B cell (primary cell): ENCODE measurements around the gene MTCL1. TPM values are rescaled to one million over a fixed set of nuclear protein-coding genes. Genes with fewer than 3 reads are reported as not detected.

Experiments
- ATAC-seq: fragments of 200-7000 bp; cut with Tn5 transposase; one replicate; pipeline ENCODE4 v1.10.0; 2021; ENCODE audit warnings: low read depth, mild to moderate bottlenecking, moderate number of reproducible peaks, moderate library complexity
- CTCF ChIA-PET: fragments of 350-600 bp; sonication (Branson Sonifier 250); formaldehyde crosslinking; loops from one replicate; lab custom pipeline; 2021; ENCODE audit warnings: antibody characterized with exemption, inconsistent platforms; lab: Charles Lee
- POLR2A ChIA-PET: fragments of 350-600 bp; sonication (Branson Sonifier 250); formaldehyde crosslinking; loops from one replicate; lab custom pipeline; 2021; ENCODE audit warnings: antibody characterized with exemption; lab: Charles Lee
- DNase-seq: peaks from one replicate; pipeline ENCODE4 v3.0.0; 2013
- H2AFZ ChIP-seq: 2 replicates; pipeline ENCODE4 v1.6.1; 2012; ENCODE audit warnings: mild to moderate bottlenecking, low read depth, low read length; ENCODE audit not compliant: insufficient read depth, poor library complexity, severe bottlenecking
- H3K27ac ChIP-seq, 2 donors: 1 replicate in 1 of 2; 2 replicates in 1 of 2; pipeline ENCODE4 v1.5.1; 2012 to 2013; ENCODE audit warnings: low read length in 2 of 2, mild to moderate bottlenecking in 2 of 2, moderate library complexity in 1 of 2
- H3K27me3 ChIP-seq, 4 experiments: fragments of 200-600 bp in 1 of 4; sonication (generic) in 1 of 4; replicated peaks in 1 of 4; 1 replicate in 2 of 4; 2 replicates in 2 of 4; pipeline versions ENCODE4 v1.6.1 to v1.7.0; 2013 to 2016; ENCODE audit warnings: low read length in 3 of 4, mild to moderate bottlenecking in 2 of 4, mixed read lengths in 1 of 4, moderate library complexity in 1 of 4; ENCODE audit not compliant: insufficient read depth in 4 of 4, control insufficient read depth in 3 of 4; ENCODE audit errors: control extremely low read depth in 1 of 4
- H3K36me3 ChIP-seq, 2 experiments: replicated peaks in 1 of 2; 1 replicate in 1 of 2; 2 replicates in 1 of 2; pipeline versions ENCODE4 v1.6.1 to v1.7.1; 2013; ENCODE audit warnings: low read length in 1 of 2; ENCODE audit not compliant: insufficient read depth in 2 of 2, control insufficient read depth in 1 of 2; ENCODE audit errors: control extremely low read depth in 1 of 2, extremely low read depth in 1 of 2
- H3K4me1 ChIP-seq, 2 donors: fragments of 200-600 bp in 1 of 2; sonication (generic) in 1 of 2; 1 replicate in 1 of 2; 2 replicates in 1 of 2; pipeline versions ENCODE4 v1.5.1 to v1.6.1; 2013 to 2017; ENCODE audit warnings: low read length in 2 of 2; ENCODE audit not compliant: control insufficient read depth in 2 of 2, insufficient read depth in 2 of 2
- H3K4me2 ChIP-seq: replicated peaks from 2 replicates; pipeline ENCODE3; 2012; ENCODE audit warnings: mild to moderate bottlenecking, low read depth, low read length; ENCODE audit not compliant: poor library complexity, severe bottlenecking
- H3K4me3 ChIP-seq, 5 experiments: fragments of 200-600 bp in 1 of 5; sonication (generic) in 1 of 5; 1 replicate in 3 of 5; 2 replicates in 2 of 5; pipeline versions ENCODE4 v1.5.1 to v1.7.0; 2011 to 2016; ENCODE audit warnings: low read length in 4 of 5, mild to moderate bottlenecking in 4 of 5, low read depth in 2 of 5, control low read depth in 1 of 5, moderate library complexity in 1 of 5; ENCODE audit not compliant: insufficient read depth in 1 of 5; ENCODE audit errors: control extremely low read depth in 1 of 5, extremely low read depth in 1 of 5
- H3K79me2 ChIP-seq: fragments of 200-600 bp; sonication (generic); one replicate; pipeline ENCODE4 v1.6.0; 2016; ENCODE audit warnings: low read length; ENCODE audit not compliant: control insufficient read depth, insufficient read depth
- H3K9ac ChIP-seq: fragments of 200-600 bp; sonication (generic); 2 replicates; pipeline ENCODE4 v1.6.1; 2017; ENCODE audit warnings: mild to moderate bottlenecking, low read length, moderate library complexity
- H3K9me3 ChIP-seq, 3 donors: one replicate each; pipeline versions ENCODE4 v1.6.1 to v1.7.1; 2013; ENCODE audit warnings: low read length in 2 of 3; ENCODE audit not compliant: control insufficient read depth in 2 of 3, insufficient read depth in 1 of 3; ENCODE audit errors: control extremely low read depth in 1 of 3
- H4K20me1 ChIP-seq: 2 replicates; pipeline ENCODE4 v1.6.0; 2012; ENCODE audit warnings: mild to moderate bottlenecking, low read length; ENCODE audit not compliant: insufficient read depth, control insufficient read depth, poor library complexity, severe bottlenecking
- H3K27ac Mint-ChIP-seq: one replicate; pipeline ENCODE4 v1.8.0; 2021; ENCODE audit warnings: mixed read lengths
- H3K27me3 Mint-ChIP-seq: one replicate; pipeline ENCODE4 v1.8.0; 2021; ENCODE audit warnings: mixed read lengths
- H3K4me1 Mint-ChIP-seq: one replicate; pipeline ENCODE4 v1.8.0; 2021; ENCODE audit warnings: mixed read lengths
- H3K4me3 Mint-ChIP-seq: one replicate; pipeline ENCODE4 v1.8.0; 2021; ENCODE audit warnings: mixed read lengths
- H3K9me3 Mint-ChIP-seq: one replicate; pipeline ENCODE4 v1.8.0; 2022; ENCODE audit warnings: mixed read lengths; ENCODE audit not compliant: insufficient read depth
- CTCF ChIP-seq: fragments of 200-600 bp; IDR thresholded peaks from one replicate; pipeline ENCODE4 v1.8.0; 2022; ENCODE audit warnings: antibody characterized with exemption, mild to moderate bottlenecking
- EZH2 ChIP-seq: IDR thresholded peaks from 2 replicates; pipeline ENCODE4 v1.6.1; 2012; ENCODE audit warnings: borderline replicate concordance, low read depth, mild to moderate bottlenecking, moderate library complexity, low read length; ENCODE audit not compliant: insufficient read depth, poor library complexity, severe bottlenecking
- WGBS: methylation state at CpG from one replicate; pipeline ENCODE4 v1.1.5; 2013; ENCODE audit warnings: missing lambda C conversion rate; ENCODE audit not compliant: insufficient coverage; 5-methylcytosine and 5-hydroxymethylcytosine counted together
- intact Hi-C: fragments of 100-400 bp; cut with micrococcal nuclease; formaldehyde crosslinking; loops from one replicate; pipeline ENCODE4 v1.10.0; 2022
- polyA plus RNA-seq: library from polyadenylated mRNA; depleted of rRNA; stranded (reverse); fragments of >200 nt; gene quantifications from 2 replicates; pipeline ENCODE4 v1.2.3, GENCODE V29; 2012
- total RNA-seq, 2 donors: library from RNA; stranded (reverse); fragments of 120-200 nt in 1 of 2; gene quantifications; 1 replicate in 1 of 2; 2 replicates in 1 of 2; pipeline versions ENCODE4 v1.2.3 to v1.2.4, GENCODE V29; 2013 to 2022

The MTCL1 gene
- total and polyA plus RNA-seq, 2 donors (not counting 1 experiment from before 2014, with no cell fraction given): 2.7 to 5.8 TPM

GRCh38 chr18:8696749-8697211 is 8.6 kb upstream of the MTCL1 start:
- WGBS: 0% methylated on average over 1 of the region's 5 CpGs
- peaks cover 0 to 4% (median 0%) of the 10 kb centered on the region in 4 experiments for H3K27me3 ChIP-seq
- peak overlapping the region; percentile 39 for H3K4me2 ChIP-seq
- no peak for TF ChIP-seq EZH2
- peak; percentile 97 for TF ChIP-seq CTCF
- H3K4me1 Mint-ChIP-seq: peaks cover 13% of the 10 kb centered on the region
- no peaks in the 10 kb centered on the region for H3K9me3 ChIP-seq
- no peaks in the 10 kb centered on the region for H3K79me2 ChIP-seq
- peak overlapping the region in 1 of 2 donors; percentile 87 for H3K27ac ChIP-seq
- H4K20me1 ChIP-seq: no peaks in the 10 kb centered on the region
- H3K9me3 Mint-ChIP-seq: no peaks in the 10 kb centered on the region
- ChIA-PET CTCF (interaction anchor here (0.6 to 4.1 kb wide), 37 partner anchors 8 to 729 kb away, joined by 3 to 57 read pairs (median 4); partner anchors contain the start of gene MTCL1), POLR2A (interaction anchor here (0.6 to 1.0 kb wide), 3 partner anchors 13 to 218 kb away, joined by 3 read pairs; no protein-coding TSS in a partner anchor)
- H3K4me3 ChIP-seq: no peak overlapping the region
- H3K36me3 ChIP-seq: no peaks in the 10 kb centered on the region
- H3K4me1 ChIP-seq: peaks cover 13 to 17% of the 10 kb centered on the region in 2 donors
- peak; percentile 91 for ATAC-seq
- H3K27ac Mint-ChIP-seq: peak overlapping the region; percentile 59
- DNase-seq: peak; percentile 77
- intact Hi-C loops: loop anchor here (1.0 to 5.0 kb wide), 5 partner anchors 8 to 820 kb away; no protein-coding TSS in a partner anchor
- no peak overlapping the region for H3K9ac ChIP-seq
- H3K4me3 Mint-ChIP-seq: no peak overlapping the region
- no peak overlapping the region for H2AFZ ChIP-seq
- peaks cover 5% of the 10 kb centered on the region for H3K27me3 Mint-ChIP-seq

- H3K27me3 ChIP-seq: peaks cover 0 to 21% (median 12%) of the 10 kb centered on the region in 4 experiments
- H3K79me2 ChIP-seq: no peaks in the 10 kb centered on the region
- H2AFZ ChIP-seq: no peak overlapping the region
- H4K20me1 ChIP-seq: no peaks in the 10 kb centered on the region
- H3K9me3 Mint-ChIP-seq: no peaks in the 10 kb centered on the region
- WGBS: 100% methylated on average over 2 of the region's 7 CpGs
- no peak overlapping the region for H3K27ac Mint-ChIP-seq
- CTCF ChIA-PET: no interaction called here
- no peak overlapping the region for H3K4me3 ChIP-seq
- POLR2A ChIA-PET: no interaction called here
- no peak overlapping the region for H3K9ac ChIP-seq
- H3K27ac ChIP-seq: no peak overlapping the region
- H3K4me3 Mint-ChIP-seq: no peak overlapping the region
- H3K4me1 ChIP-seq: peaks cover 22 to 28% of the 10 kb centered on the region in 2 donors
- H3K27me3 Mint-ChIP-seq: peaks cover 15% of the 10 kb centered on the region
- intact Hi-C loops: loop anchor here (5.0 kb wide), 1 partner anchor 97 kb away; no protein-coding TSS in a partner anchor
- TF ChIP-seq EZH2 (no peak), CTCF (no peak)
- H3K4me1 Mint-ChIP-seq: peaks cover 20% of the 10 kb centered on the region
- H3K9me3 ChIP-seq: peaks cover 0 to 7% (median 0%) of the 10 kb centered on the region in 3 donors
- H3K4me2 ChIP-seq: no peak overlapping the region
- DNase-seq (no peak), ATAC-seq (no peak)
- H3K36me3 ChIP-seq: no peaks in the 10 kb centered on the region
Observed at GRCh38 chr18:8699126-8699525, 6.2 kb upstream of the MTCL1 start.
